WTC11 (cell line): ENCODE results near the gene POLDIP2. TPM values are rescaled to one million over a fixed set of nuclear protein-coding genes. Genes with fewer than 3 reads are reported as not detected.

Experiments used
- ATAC-seq: fragments of 200-7000 bp; cut with Tn5 transposase; 2 replicates; pipeline ENCODE4 v1.10.0; 2021; ENCODE audit warnings: mild to moderate bottlenecking, moderate library complexity
- CTCF ChIA-PET: fragments of 300-600 bp; sonication (Branson Sonifier 250); formaldehyde crosslinking; loops from one replicate; lab custom pipeline; 2021; ENCODE audit warnings: antibody characterized with exemption; lab: Charles Lee
- POLR2A ChIA-PET: fragments of 350-600 bp; sonication (Branson Sonifier 250); formaldehyde crosslinking; loops from one replicate; lab custom pipeline; 2021; ENCODE audit warnings: antibody characterized with exemption; lab: Charles Lee
- DNase-seq: peaks from one replicate; pipeline ENCODE4 v3.0.0; 2021; ENCODE audit warnings: low spot score
- H3K27ac Mint-ChIP-seq: 2 replicates; pipeline ENCODE4 v1.8.0; 2021; ENCODE audit warnings: mixed read lengths
- H3K27me3 Mint-ChIP-seq: 2 replicates; pipeline ENCODE4 v1.8.0; 2021; ENCODE audit warnings: low read depth, mild to moderate bottlenecking, moderate library complexity, mixed read lengths
- H3K36me3 Mint-ChIP-seq: 2 replicates; pipeline ENCODE4 v1.8.0; 2021; ENCODE audit warnings: mixed read lengths
- H3K4me1 Mint-ChIP-seq: 2 replicates; pipeline ENCODE4 v1.8.0; 2022; ENCODE audit warnings: mixed read lengths
- H3K4me3 Mint-ChIP-seq: 2 replicates; pipeline ENCODE4 v1.8.0; 2021; ENCODE audit warnings: mild to moderate bottlenecking, moderate library complexity, mixed read lengths
- H3K9me3 Mint-ChIP-seq: 2 replicates; pipeline ENCODE4 v1.8.0; 2021; ENCODE audit warnings: mixed read lengths
- ELF4 ChIP-seq: sonication (generic); formaldehyde crosslinking; IDR thresholded peaks from 2 replicates; pipeline ENCODE4 v1.8.1; 2022; ENCODE audit warnings: low read depth, mild to moderate bottlenecking, moderate library complexity, missing genetic modification reagents
- FOXJ3 ChIP-seq: sonication (generic); formaldehyde crosslinking; IDR thresholded peaks from 2 replicates; pipeline ENCODE4 v1.9.0; 2021; ENCODE audit warnings: missing genetic modification reagents, mild to moderate bottlenecking, borderline replicate concordance
- GTF2I ChIP-seq: fragments of 250-450 bp; sonication (Bioruptor Pico); conservative IDR thresholded peaks from 2 replicates; pipeline ENCODE4 v1.4.0; 2021; ENCODE audit warnings: mild to moderate bottlenecking
- KAT7 ChIP-seq: sonication (generic); formaldehyde crosslinking; IDR thresholded peaks from 2 replicates; pipeline ENCODE4 v1.8.1; 2023; ENCODE audit warnings: missing genetic modification reagents, mild to moderate bottlenecking, borderline replicate concordance
- SMAD3 ChIP-seq: sonication (generic); formaldehyde crosslinking; IDR thresholded peaks from 2 replicates; pipeline ENCODE4 v1.8.0; 2022; ENCODE audit warnings: missing genetic modification reagents, mild to moderate bottlenecking, borderline replicate concordance
- SMAD4 ChIP-seq: sonication (generic); formaldehyde crosslinking; IDR thresholded peaks from 2 replicates; pipeline ENCODE4 v1.8.0; 2022; ENCODE audit warnings: mild to moderate bottlenecking, missing genetic modification reagents
- SOX15 ChIP-seq: fragments of 250-450 bp; sonication (Bioruptor Pico); IDR thresholded peaks from 2 replicates; pipeline ENCODE4 v1.9.0; 2021; ENCODE audit warnings: mild to moderate bottlenecking
- TEAD4 ChIP-seq: sonication (generic); formaldehyde crosslinking; IDR thresholded peaks from 2 replicates; pipeline ENCODE4 v1.8.0; 2022; ENCODE audit warnings: mild to moderate bottlenecking, missing genetic modification reagents
- ZNF138 ChIP-seq: sonication (generic); formaldehyde crosslinking; conservative IDR thresholded peaks from 2 replicates; pipeline ENCODE4 v1.8.1; 2022; ENCODE audit warnings: mild to moderate bottlenecking, moderate library complexity, missing genetic modification reagents
- ZNF317 ChIP-seq: sonication (generic); formaldehyde crosslinking; IDR thresholded peaks from 2 replicates; pipeline ENCODE4 v1.8.1; 2023; ENCODE audit warnings: low read depth, mild to moderate bottlenecking, moderate library complexity, missing genetic modification reagents, borderline replicate concordance
- ZNF671 ChIP-seq: fragments of 250-450 bp; sonication (Bioruptor Pico); IDR thresholded peaks from 2 replicates; pipeline ENCODE4 v1.8.0; 2021; ENCODE audit warnings: mild to moderate bottlenecking
- total RNA-seq: library from RNA; stranded (reverse); gene quantifications from 3 replicates; pipeline ENCODE4 v1.2.3, GENCODE V29; 2021
- TF ChIP-seq, protein P1 (sequence below): sonication (generic); formaldehyde crosslinking; conservative IDR thresholded peaks from 2 replicates; pipeline ENCODE4 v1.8.1; 2022; ENCODE audit warnings: mild to moderate bottlenecking, missing genetic modification reagents
- TF ChIP-seq, protein P2 (sequence below): sonication (generic); formaldehyde crosslinking; IDR thresholded peaks from 2 replicates; pipeline ENCODE4 v1.8.1; 2023; ENCODE audit warnings: mild to moderate bottlenecking, missing genetic modification reagents, moderate library complexity
- TF ChIP-seq, protein P3 (sequence below): sonication (generic); formaldehyde crosslinking; IDR thresholded peaks from 2 replicates; pipeline ENCODE4 v1.8.0; 2022; ENCODE audit warnings: missing genetic modification reagents
- TF ChIP-seq, protein P4 (sequence below): fragments of 250-450 bp; sonication (Bioruptor Pico); IDR thresholded peaks from 2 replicates; pipeline ENCODE4 v1.9.0; 2021; ENCODE audit warnings: mild to moderate bottlenecking
- TF ChIP-seq, protein P5 (sequence below): sonication (generic); formaldehyde crosslinking; IDR thresholded peaks from 2 replicates; pipeline ENCODE4 v1.8.1; 2023; ENCODE audit warnings: mild to moderate bottlenecking, moderate library complexity, missing genetic modification reagents
- TF ChIP-seq, protein P6 (sequence below): sonication (generic); formaldehyde crosslinking; IDR thresholded peaks from 2 replicates; pipeline ENCODE4 v1.8.1; 2023; ENCODE audit warnings: mild to moderate bottlenecking, missing genetic modification reagents, moderate library complexity
- TF ChIP-seq, protein P7 (sequence below): sonication (generic); formaldehyde crosslinking; IDR thresholded peaks from 2 replicates; pipeline ENCODE4 v1.8.1; 2023; ENCODE audit warnings: mild to moderate bottlenecking, missing genetic modification reagents, borderline replicate concordance
- TF ChIP-seq, protein P8 (sequence below): sonication (generic); formaldehyde crosslinking; IDR thresholded peaks from 2 replicates; pipeline ENCODE4 v1.8.1; 2022; ENCODE audit warnings: mild to moderate bottlenecking, moderate library complexity, missing genetic modification reagents

The POLDIP2 gene
- total RNA-seq, 1 experiment from 2014 or later: 85.4 TPM

DNA sequence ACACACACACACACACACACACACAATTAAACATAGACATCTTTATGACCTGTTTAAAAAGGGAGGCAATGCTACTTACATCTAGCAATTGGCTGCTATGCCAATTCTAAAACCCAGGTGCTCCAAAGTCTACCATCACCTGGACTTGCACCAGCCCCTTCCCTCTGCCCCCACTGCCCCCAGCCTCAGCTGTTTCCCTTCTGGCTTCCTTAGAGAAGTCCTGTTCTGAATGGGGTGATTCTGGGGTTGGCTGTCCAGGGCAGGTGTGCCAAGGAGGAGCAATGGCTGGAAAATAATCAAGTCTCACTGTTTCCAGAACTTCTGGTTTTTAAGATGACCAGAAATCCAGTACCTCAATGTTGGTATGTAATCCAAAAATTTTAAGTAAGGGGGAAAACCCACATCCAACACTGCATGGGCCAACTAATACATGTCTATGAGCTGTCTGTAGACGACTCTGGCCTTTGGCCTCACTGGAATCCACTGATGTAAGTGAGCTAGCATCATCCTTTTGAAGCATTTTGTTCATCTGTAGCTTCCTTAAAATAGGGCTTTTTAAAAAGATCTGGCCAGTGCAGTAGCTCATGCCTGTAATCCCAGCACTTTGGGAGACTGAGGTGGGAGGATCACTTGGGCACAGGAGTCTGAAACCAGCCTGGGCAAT lies 24.1 kb downstream of the POLDIP2 start:
- ATAC-seq: no peak
- H3K36me3 Mint-ChIP-seq: peaks cover 10% of the 10 kb centered on the region
- TF ChIP-seq ZNF138 (CRISPR knock-in tag) (no peak), FOXJ3 (no peak), ZNF317 (CRISPR knock-in tag) (no peak), SMAD4 (CRISPR knock-in tag) (no peak), KAT7 (no peak), SOX15 (no peak), ZNF671 (no peak), ELF4 (no peak)
- TF ChIP-seq, protein P1, sequence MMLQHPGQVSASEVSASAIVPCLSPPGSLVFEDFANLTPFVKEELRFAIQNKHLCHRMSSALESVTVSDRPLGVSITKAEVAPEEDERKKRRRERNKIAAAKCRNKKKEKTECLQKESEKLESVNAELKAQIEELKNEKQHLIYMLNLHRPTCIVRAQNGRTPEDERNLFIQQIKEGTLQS (CRISPR knock-in tag): no peak
- TF ChIP-seq, protein P2, sequence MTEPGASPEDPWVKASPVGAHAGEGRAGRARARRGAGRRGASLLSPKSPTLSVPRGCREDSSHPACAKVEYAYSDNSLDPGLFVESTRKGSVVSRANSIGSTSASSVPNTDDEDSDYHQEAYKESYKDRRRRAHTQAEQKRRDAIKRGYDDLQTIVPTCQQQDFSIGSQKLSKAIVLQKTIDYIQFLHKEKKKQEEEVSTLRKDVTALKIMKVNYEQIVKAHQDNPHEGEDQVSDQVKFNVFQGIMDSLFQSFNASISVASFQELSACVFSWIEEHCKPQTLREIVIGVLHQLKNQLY: no peak
- TF ChIP-seq, protein P3, sequence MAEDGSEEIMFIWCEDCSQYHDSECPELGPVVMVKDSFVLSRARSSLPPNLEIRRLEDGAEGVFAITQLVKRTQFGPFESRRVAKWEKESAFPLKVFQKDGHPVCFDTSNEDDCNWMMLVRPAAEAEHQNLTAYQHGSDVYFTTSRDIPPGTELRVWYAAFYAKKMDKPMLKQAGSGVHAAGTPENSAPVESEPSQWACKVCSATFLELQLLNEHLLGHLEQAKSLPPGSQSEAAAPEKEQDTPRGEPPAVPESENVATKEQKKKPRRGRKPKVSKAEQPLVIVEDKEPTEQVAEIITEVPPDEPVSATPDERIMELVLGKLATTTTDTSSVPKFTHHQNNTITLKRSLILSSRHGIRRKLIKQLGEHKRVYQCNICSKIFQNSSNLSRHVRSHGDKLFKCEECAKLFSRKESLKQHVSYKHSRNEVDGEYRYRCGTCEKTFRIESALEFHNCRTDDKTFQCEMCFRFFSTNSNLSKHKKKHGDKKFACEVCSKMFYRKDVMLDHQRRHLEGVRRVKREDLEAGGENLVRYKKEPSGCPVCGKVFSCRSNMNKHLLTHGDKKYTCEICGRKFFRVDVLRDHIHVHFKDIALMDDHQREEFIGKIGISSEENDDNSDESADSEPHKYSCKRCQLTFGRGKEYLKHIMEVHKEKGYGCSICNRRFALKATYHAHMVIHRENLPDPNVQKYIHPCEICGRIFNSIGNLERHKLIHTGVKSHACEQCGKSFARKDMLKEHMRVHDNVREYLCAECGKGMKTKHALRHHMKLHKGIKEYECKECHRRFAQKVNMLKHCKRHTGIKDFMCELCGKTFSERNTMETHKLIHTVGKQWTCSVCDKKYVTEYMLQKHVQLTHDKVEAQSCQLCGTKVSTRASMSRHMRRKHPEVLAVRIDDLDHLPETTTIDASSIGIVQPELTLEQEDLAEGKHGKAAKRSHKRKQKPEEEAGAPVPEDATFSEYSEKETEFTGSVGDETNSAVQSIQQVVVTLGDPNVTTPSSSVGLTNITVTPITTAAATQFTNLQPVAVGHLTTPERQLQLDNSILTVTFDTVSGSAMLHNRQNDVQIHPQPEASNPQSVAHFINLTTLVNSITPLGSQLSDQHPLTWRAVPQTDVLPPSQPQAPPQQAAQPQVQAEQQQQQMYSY (CRISPR knock-in tag): no peak
- TF ChIP-seq, protein P4, sequence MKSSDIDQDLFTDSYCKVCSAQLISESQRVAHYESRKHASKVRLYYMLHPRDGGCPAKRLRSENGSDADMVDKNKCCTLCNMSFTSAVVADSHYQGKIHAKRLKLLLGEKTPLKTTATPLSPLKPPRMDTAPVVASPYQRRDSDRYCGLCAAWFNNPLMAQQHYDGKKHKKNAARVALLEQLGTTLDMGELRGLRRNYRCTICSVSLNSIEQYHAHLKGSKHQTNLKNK (CRISPR knock-in tag): no peak
- TF ChIP-seq, protein P5, sequence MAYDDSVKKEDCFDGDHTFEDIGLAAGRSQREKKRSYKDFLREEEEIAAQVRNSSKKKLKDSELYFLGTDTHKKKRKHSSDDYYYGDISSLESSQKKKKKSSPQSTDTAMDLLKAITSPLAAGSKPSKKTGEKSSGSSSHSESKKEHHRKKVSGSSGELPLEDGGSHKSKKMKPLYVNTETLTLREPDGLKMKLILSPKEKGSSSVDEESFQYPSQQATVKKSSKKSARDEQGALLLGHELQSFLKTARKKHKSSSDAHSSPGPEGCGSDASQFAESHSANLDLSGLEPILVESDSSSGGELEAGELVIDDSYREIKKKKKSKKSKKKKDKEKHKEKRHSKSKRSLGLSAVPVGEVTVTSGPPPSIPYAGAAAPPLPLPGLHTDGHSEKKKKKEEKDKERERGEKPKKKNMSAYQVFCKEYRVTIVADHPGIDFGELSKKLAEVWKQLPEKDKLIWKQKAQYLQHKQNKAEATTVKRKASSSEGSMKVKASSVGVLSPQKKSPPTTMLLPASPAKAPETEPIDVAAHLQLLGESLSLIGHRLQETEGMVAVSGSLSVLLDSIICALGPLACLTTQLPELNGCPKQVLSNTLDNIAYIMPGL: no peak
- ChIA-PET POLR2A (interaction anchor here (0.5 to 0.7 kb wide), 2 partner anchors 12 to 605 kb away, joined by 3 to 5 read pairs; no protein-coding TSS in a partner anchor), CTCF (interaction anchor here (3.6 kb wide), 1 partner anchor 15 kb away, joined by 12 read pairs; the partner anchor contains the start of gene TMEM97)
- no peaks in the 10 kb centered on the region for H3K9me3 Mint-ChIP-seq
- DNase-seq: no peak
- H3K27ac Mint-ChIP-seq: no peak overlapping the region
- H3K4me1 Mint-ChIP-seq: peaks cover 20% of the 10 kb centered on the region
- no peaks in the 10 kb centered on the region for H3K27me3 Mint-ChIP-seq
- no peak overlapping the region; the same call in 1 of the 2 replicates for H3K4me3 Mint-ChIP-seq

DNA sequence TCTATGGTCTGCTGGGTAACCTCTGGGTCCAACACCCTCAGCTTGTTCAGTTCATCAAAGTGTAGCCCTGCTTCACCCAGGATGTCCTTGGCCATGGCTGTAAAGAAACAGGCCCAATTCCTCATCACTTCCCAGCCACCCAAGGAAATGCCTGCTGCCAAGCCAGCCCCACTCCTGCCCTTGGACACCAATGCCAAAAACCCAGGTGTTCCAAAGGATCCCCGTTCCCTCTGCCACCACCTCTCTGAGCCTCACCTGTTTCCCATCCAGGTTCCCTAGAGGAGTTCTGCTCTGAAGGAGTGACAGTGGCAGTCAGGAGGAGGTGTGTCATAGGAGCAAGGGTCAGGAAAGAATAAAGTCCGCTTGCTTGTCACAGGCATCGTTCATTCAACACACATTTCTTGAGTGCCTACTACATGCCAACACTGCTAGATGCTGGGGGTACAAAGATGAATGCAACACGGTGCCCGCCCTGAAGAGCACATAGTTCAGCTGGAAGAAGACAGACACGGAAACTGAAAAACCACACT lies 25.4 kb downstream of the POLDIP2 start:
- Mint-ChIP-seq H3K36me3 (peaks cover 21% of the 10 kb centered on the region), H3K4me1 (peaks cover 17% of the 10 kb centered on the region), H3K27ac (no peak overlapping the region), H3K9me3 (no peaks in the 10 kb centered on the region), H3K4me3 (no peak overlapping the region), H3K27me3 (no peaks in the 10 kb centered on the region)
- POLR2A ChIA-PET: interaction anchor here (1.3 kb wide), 1 partner anchor 14 kb away, joined by 3 read pairs; no protein-coding TSS in a partner anchor
- DNase-seq (no peak), ATAC-seq (no peak)
- CTCF ChIA-PET: interaction anchor here (1.2 kb wide), 1 partner anchor 11 kb away, joined by 3 read pairs; no protein-coding TSS in a partner anchor
- TF ChIP-seq, protein P6, sequence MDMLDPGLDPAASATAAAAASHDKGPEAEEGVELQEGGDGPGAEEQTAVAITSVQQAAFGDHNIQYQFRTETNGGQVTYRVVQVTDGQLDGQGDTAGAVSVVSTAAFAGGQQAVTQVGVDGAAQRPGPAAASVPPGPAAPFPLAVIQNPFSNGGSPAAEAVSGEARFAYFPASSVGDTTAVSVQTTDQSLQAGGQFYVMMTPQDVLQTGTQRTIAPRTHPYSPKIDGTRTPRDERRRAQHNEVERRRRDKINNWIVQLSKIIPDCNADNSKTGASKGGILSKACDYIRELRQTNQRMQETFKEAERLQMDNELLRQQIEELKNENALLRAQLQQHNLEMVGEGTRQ (CRISPR knock-in tag): no peak
- TF ChIP-seq, protein P5: no peak
- TF ChIP-seq ELF4 (no peak), TEAD4 (CRISPR knock-in tag) (no peak), GTF2I (CRISPR knock-in tag) (no peak), SMAD3 (CRISPR knock-in tag) (no peak)
- TF ChIP-seq, protein P7, sequence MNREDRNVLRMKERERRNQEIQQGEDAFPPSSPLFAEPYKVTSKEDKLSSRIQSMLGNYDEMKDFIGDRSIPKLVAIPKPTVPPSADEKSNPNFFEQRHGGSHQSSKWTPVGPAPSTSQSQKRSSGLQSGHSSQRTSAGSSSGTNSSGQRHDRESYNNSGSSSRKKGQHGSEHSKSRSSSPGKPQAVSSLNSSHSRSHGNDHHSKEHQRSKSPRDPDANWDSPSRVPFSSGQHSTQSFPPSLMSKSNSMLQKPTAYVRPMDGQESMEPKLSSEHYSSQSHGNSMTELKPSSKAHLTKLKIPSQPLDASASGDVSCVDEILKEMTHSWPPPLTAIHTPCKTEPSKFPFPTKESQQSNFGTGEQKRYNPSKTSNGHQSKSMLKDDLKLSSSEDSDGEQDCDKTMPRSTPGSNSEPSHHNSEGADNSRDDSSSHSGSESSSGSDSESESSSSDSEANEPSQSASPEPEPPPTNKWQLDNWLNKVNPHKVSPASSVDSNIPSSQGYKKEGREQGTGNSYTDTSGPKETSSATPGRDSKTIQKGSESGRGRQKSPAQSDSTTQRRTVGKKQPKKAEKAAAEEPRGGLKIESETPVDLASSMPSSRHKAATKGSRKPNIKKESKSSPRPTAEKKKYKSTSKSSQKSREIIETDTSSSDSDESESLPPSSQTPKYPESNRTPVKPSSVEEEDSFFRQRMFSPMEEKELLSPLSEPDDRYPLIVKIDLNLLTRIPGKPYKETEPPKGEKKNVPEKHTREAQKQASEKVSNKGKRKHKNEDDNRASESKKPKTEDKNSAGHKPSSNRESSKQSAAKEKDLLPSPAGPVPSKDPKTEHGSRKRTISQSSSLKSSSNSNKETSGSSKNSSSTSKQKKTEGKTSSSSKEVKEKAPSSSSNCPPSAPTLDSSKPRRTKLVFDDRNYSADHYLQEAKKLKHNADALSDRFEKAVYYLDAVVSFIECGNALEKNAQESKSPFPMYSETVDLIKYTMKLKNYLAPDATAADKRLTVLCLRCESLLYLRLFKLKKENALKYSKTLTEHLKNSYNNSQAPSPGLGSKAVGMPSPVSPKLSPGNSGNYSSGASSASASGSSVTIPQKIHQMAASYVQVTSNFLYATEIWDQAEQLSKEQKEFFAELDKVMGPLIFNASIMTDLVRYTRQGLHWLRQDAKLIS: no peak
- TF ChIP-seq, protein P8, sequence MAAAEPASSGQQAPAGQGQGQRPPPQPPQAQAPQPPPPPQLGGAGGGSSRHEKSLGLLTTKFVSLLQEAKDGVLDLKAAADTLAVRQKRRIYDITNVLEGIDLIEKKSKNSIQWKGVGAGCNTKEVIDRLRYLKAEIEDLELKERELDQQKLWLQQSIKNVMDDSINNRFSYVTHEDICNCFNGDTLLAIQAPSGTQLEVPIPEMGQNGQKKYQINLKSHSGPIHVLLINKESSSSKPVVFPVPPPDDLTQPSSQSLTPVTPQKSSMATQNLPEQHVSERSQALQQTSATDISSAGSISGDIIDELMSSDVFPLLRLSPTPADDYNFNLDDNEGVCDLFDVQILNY (CRISPR knock-in tag): no peak
